Tibial nerve (tissue), 4 donors: ENCODE measurements around the gene IRF3. TPM values are rescaled to one million over a fixed set of nuclear protein-coding genes. Genes with fewer than 3 reads are reported as not detected.

ENCODE experiments used
- DNase-seq, 2 donors: peaks; one replicate each; pipeline ENCODE4 v3.0.0-alpha.2; 2019; ENCODE audit warnings: low spot score in 2 of 2
- H3K27ac ChIP-seq, 4 donors: fragments of 200-600 bp; sonication (generic) in 3 of 4; one replicate each; pipeline ENCODE4 v1.5.1; 2017 to 2019; ENCODE audit warnings: mild to moderate bottlenecking in 1 of 4
- H3K27me3 ChIP-seq, 2 donors: fragments of 200-600 bp; sonication (generic) in 1 of 2; one replicate each; pipeline versions ENCODE4 v1.5.1 to v1.6.0; 2017 to 2019
- H3K36me3 ChIP-seq, 3 donors: fragments of 200-600 bp; sonication (generic); one replicate each; pipeline ENCODE4 v1.5.1; 2018 to 2019
- H3K4me1 ChIP-seq, 4 donors: fragments of 200-600 bp; sonication (generic) in 3 of 4; one replicate each; pipeline ENCODE4 v1.5.1; 2017 to 2019
- H3K4me3 ChIP-seq, 4 donors: fragments of 200-600 bp; sonication (generic) in 3 of 4; one replicate each; pipeline ENCODE4 v1.5.1; 2017 to 2019; ENCODE audit warnings: mild to moderate bottlenecking in 1 of 4, moderate library complexity in 1 of 4
- H3K9me3 ChIP-seq, 4 donors: fragments of 200-600 bp; sonication (generic) in 3 of 4; one replicate each; pipeline ENCODE4 v1.5.1; 2017 to 2019
- CTCF ChIP-seq, 5 experiments: fragments of 200-600 bp in 3 of 5; fragments of 450-650 bp in 2 of 5; sonication (generic) in 3 of 5; IDR thresholded peaks; one replicate each; pipeline ENCODE4 v1.5.1; 2016 to 2019; ENCODE audit warnings: antibody characterized with exemption in 5 of 5, mild to moderate bottlenecking in 3 of 5, moderate library complexity in 2 of 5
- EP300 ChIP-seq, 2 donors: sonication (generic); formaldehyde crosslinking; IDR thresholded peaks; one replicate each; pipeline ENCODE4 v1.6.1; 2017; ENCODE audit warnings: antibody characterized with exemption in 2 of 2, mild to moderate bottlenecking in 1 of 2
- POLR2A ChIP-seq, 2 donors: fragments of 450-650 bp; IDR thresholded peaks; one replicate each; pipeline ENCODE4 v1.6.1; 2017; ENCODE audit warnings: antibody characterized with exemption in 2 of 2, mild to moderate bottlenecking in 2 of 2, moderate library complexity in 2 of 2
- WGBS, 2 donors: methylation state at CpG; one replicate each; pipeline ENCODE4 v1.1.5; 2018; 5-methylcytosine and 5-hydroxymethylcytosine counted together
- total RNA-seq, 4 donors: library from RNA; depleted of rRNA; stranded (reverse); fragments of >200 nt; gene quantifications; one replicate each; pipeline ENCODE4 v1.1.0, GENCODE V29; 2016

Gene IRF3
- total RNA-seq, 4 donors from 2014 or later = 41.4 to 85.2 (median 72.4) TPM

- WGBS, 2 donors = 90 to 94% methylated on average over 17 of the region's 17 CpGs
- Histone ChIP-seq H3K36me3 (peaks cover 0 to 67% (median 21%) of the 10 kb centered on the region in 3 donors), H3K9me3 (no peaks in the 10 kb centered on the region), H3K27ac (no peak overlapping the region), H3K27me3 (no peaks in the 10 kb centered on the region), H3K4me3 (no peak overlapping the region), H3K4me1 (peaks cover 0 to 37% (median 13%) of the 10 kb centered on the region in 4 donors)
- DNase-seq = no peak
- TF ChIP-seq POLR2A (IDR thresholded peaks at IDR 0.05) (no peak), CTCF (IDR thresholded peaks at IDR 0.05) (no peak), EP300 (IDR thresholded peaks at IDR 0.05) (no peak)
Observed at GRCh38 chr19:49646586-49646985, 19.1 kb downstream of the IRF3 start.

DNA sequence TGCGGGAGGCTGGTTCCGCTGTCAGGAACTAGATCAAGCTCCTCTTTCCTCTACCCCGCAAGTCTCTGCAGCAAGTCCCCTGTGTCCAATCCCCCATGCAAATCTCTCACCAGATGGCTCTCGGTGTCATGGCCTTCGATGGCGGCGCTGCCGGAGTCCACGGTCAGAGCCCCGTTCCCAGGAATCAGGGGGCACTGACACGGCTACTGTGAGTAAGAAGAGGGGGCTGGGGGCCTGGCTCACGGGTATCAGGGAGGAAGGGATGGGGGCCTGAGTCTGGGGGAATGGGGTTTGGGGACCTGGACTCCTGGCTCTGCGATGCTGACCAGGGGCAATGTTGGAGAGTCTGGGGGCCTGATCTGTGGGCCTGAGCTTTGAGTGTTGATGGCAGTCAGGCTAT, 19.7 kb downstream of the IRF3 start:
- Histone ChIP-seq H3K4me1 (peaks cover 0 to 42% (median 15%) of the 10 kb centered on the region in 4 donors), H3K4me3 (no peak overlapping the region), H3K36me3 (peaks cover 0 to 61% (median 21%) of the 10 kb centered on the region in 3 donors), H3K27ac (no peak overlapping the region), H3K27me3 (no peaks in the 10 kb centered on the region), H3K9me3 (no peaks in the 10 kb centered on the region)
- TF ChIP-seq EP300 (IDR thresholded peaks at IDR 0.05) (no peak), POLR2A (IDR thresholded peaks at IDR 0.05) (no peak), CTCF (IDR thresholded peaks at IDR 0.05) (no peak)
- DNase-seq = no peak
- WGBS, 2 donors = 91 to 92% methylated on average over 13 of the region's 13 CpGs

GRCh38 chr19:49645592-49645991, 20.1 kb downstream of the IRF3 start:
- peaks cover 0 to 57% (median 21%) of the 10 kb centered on the region in 3 donors for H3K36me3 ChIP-seq
- H3K4me3 ChIP-seq = no peak overlapping the region
- DNase-seq = no peak
- no peak overlapping the region for H3K27ac ChIP-seq
- 85 to 87% methylated on average over 11 of the region's 11 CpGs for WGBS, 2 donors
- H3K9me3 ChIP-seq = no peaks in the 10 kb centered on the region
- peaks cover 0 to 42% (median 15%) of the 10 kb centered on the region in 4 donors for H3K4me1 ChIP-seq
- no peaks in the 10 kb centered on the region for H3K27me3 ChIP-seq
- TF ChIP-seq EP300 (IDR thresholded peaks at IDR 0.05) (no peak), POLR2A (IDR thresholded peaks at IDR 0.05) (no peak), CTCF (IDR thresholded peaks at IDR 0.05) (no peak)

GRCh38 chr19:49643466-49643865, 22.2 kb downstream of the IRF3 start:
- 65 to 76% methylated on average over 2 of the region's 2 CpGs for WGBS, 2 donors
- DNase-seq = no peak
- Histone ChIP-seq H3K4me3 (no peak overlapping the region), H3K36me3 (peaks cover 0 to 36% (median 7%) of the 10 kb centered on the region in 3 donors), H3K4me1 (peaks cover 0 to 54% (median 24%) of the 10 kb centered on the region in 4 donors), H3K27me3 (no peaks in the 10 kb centered on the region), H3K27ac (peak overlapping the region in 1 of 4 donors; percentile 20), H3K9me3 (no peaks in the 10 kb centered on the region)
- no peak for TF ChIP-seq EP300 (IDR thresholded peaks at IDR 0.05)
- no peak for TF ChIP-seq CTCF (IDR thresholded peaks at IDR 0.05)
- no peak for TF ChIP-seq POLR2A (IDR thresholded peaks at IDR 0.05)

GRCh38 chr19:49642492-49643035, 23.1 kb downstream of the IRF3 start:
- Histone ChIP-seq H3K27me3 (no peaks in the 10 kb centered on the region), H3K4me1 (peaks cover 0 to 63% (median 31%) of the 10 kb centered on the region in 4 donors), H3K27ac (peak overlapping the region; percentile 76 to 100 (median 92)), H3K36me3 (peaks cover 0 to 27% (median 7%) of the 10 kb centered on the region in 3 donors), H3K4me3 (peak overlapping the region; percentile 70 to 98 (median 84)), H3K9me3 (no peaks in the 10 kb centered on the region)
- 7% methylated on average over 4 to 5 of the region's 5 CpGs for WGBS, 2 donors
- TF ChIP-seq CTCF (IDR thresholded peaks at IDR 0.05) (no peak), EP300 (IDR thresholded peaks at IDR 0.05) (no peak), POLR2A (IDR thresholded peaks at IDR 0.05) (no peak)
- no peak for DNase-seq
